Spleen (tissue), 11 donors: ENCODE measurements around the gene ASIC1. TPM values are rescaled to one million over a fixed set of nuclear protein-coding genes. Genes with fewer than 3 reads are reported as not detected.

Source experiments
- DNase-seq: peaks from one replicate; pipeline ENCODE4 v3.0.0-alpha.2; 2020
- H3K27ac ChIP-seq, 8 donors: fragments of 200-600 bp; sonication (generic) in 7 of 8; 1 replicate in 4 of 8; 2 replicates in 4 of 8; pipeline versions ENCODE4 v1.5.0 to v1.8.0; 2016 to 2021; ENCODE audit warnings: inconsistent platforms in 4 of 8, mild to moderate bottlenecking in 4 of 8, moderate library complexity in 1 of 8
- H3K27me3 ChIP-seq, 7 donors: fragments of 200-600 bp; sonication (generic) in 6 of 7; replicated peaks in 1 of 7; 1 replicate in 4 of 7; 2 replicates in 3 of 7; pipeline versions ENCODE4 v1.5.0 to v1.8.0; 2016 to 2021; ENCODE audit warnings: inconsistent platforms in 3 of 7, mild to moderate bottlenecking in 1 of 7
- H3K36me3 ChIP-seq, 6 donors: fragments of 200-600 bp; sonication (generic) in 5 of 6; 1 replicate in 4 of 6; 2 replicates in 2 of 6; pipeline versions ENCODE4 v1.5.0 to v1.8.0; 2016 to 2021; ENCODE audit warnings: inconsistent platforms in 2 of 6
- H3K4me1 ChIP-seq, 6 donors: fragments of 200-600 bp; sonication (generic) in 5 of 6; 1 replicate in 3 of 6; 2 replicates in 3 of 6; pipeline versions ENCODE4 v1.5.0 to v1.8.0; 2016 to 2021; ENCODE audit warnings: inconsistent platforms in 3 of 6
- H3K4me3 ChIP-seq, 8 donors: fragments of 200-600 bp; sonication (generic) in 7 of 8; 1 replicate in 4 of 8; 2 replicates in 4 of 8; pipeline versions ENCODE4 v1.5.0 to v1.8.0; 2016 to 2021; ENCODE audit warnings: inconsistent platforms in 4 of 8, mild to moderate bottlenecking in 4 of 8, moderate library complexity in 2 of 8
- H3K9me3 ChIP-seq, 8 donors: fragments of 200-600 bp; sonication (generic) in 7 of 8; 1 replicate in 4 of 8; 2 replicates in 4 of 8; pipeline versions ENCODE4 v1.5.0 to v1.8.0; 2016 to 2021; ENCODE audit warnings: inconsistent platforms in 4 of 8
- POLR2A ChIP-seq, 3 donors: fragments of 450-650 bp; IDR thresholded peaks; one replicate each; pipeline ENCODE4 v1.5.1; 2017; ENCODE audit warnings: antibody characterized with exemption in 3 of 3, mild to moderate bottlenecking in 1 of 3
- POLR2AphosphoS5 ChIP-seq, 3 donors: sonication (generic); formaldehyde crosslinking; IDR thresholded peaks; one replicate each; pipeline ENCODE4 v1.5.1; 2017; ENCODE audit warnings: antibody characterized with exemption in 3 of 3
- WGBS, 5 donors: extraction: QIAGEN DNeasy Blood & Tissue Kit in 3 of 5; methylation state at CpG; one replicate each; pipeline versions ENCODE4 v1.1.5 to v1.1.7; 2013 to 2018; 5-methylcytosine and 5-hydroxymethylcytosine counted together
- intact Hi-C: fragments of 100-400 bp; cut with DNase I; formaldehyde crosslinking; loops from one replicate; pipeline ENCODE4 v1.15.0; 2023; ENCODE audit warnings: low total_unique reads
- polyA plus RNA-seq, 3 donors: library from polyadenylated mRNA; stranded (reverse); fragments of 200-250 nt; gene quantifications; one replicate each; pipeline ENCODE4 v1.2.1, GENCODE V29; 2013
- total RNA-seq, 7 donors: library from RNA; depleted of rRNA in 3 of 7; stranded (reverse); fragments of >200 nt in 3 of 7; fragmentation: NEBNext Ultra II Directional in 4 of 7; extraction: Animal tissue kit (Norgen Biotek cat#: 25700) in 4 of 7; gene quantifications; one replicate each; pipeline versions ENCODE4 v1.1.0 to v1.2.1, GENCODE V29; 2016 to 2021
- TF ChIP-seq, protein P1 (sequence below), 11 experiments: fragments of 200-600 bp in 7 of 11; fragments of 450-650 bp in 4 of 11; sonication (generic) in 4 of 11; IDR thresholded peaks in 8 of 11; conservative IDR thresholded peaks in 3 of 11; 1 replicate in 7 of 11; 2 replicates in 4 of 11; pipeline versions ENCODE4 v1.4.0 to v1.8.0; 2016 to 2021; ENCODE audit warnings: antibody characterized with exemption in 11 of 11, inconsistent platforms in 4 of 11, mild to moderate bottlenecking in 1 of 11
- donor health status: healthy with polysubstance abuse.
- donor health status: DM: no; HTN: no; CAD: no; lungs with moderate emphysema.
- donor health status: DM: no; HTN: no; CAD: no.
- donor health status: Bipolar disorder and iron deficiency.
- donor health status: healthy.
- donor health status: DM: no; HTN: no; CAD: no.
- donor health status: DM: yes; HTN: yes; CAD: no.

ASIC1 gene
- total and polyA plus RNA-seq, 10 donors: 0.16 to 1.3 (median 0.35) TPM

DNA sequence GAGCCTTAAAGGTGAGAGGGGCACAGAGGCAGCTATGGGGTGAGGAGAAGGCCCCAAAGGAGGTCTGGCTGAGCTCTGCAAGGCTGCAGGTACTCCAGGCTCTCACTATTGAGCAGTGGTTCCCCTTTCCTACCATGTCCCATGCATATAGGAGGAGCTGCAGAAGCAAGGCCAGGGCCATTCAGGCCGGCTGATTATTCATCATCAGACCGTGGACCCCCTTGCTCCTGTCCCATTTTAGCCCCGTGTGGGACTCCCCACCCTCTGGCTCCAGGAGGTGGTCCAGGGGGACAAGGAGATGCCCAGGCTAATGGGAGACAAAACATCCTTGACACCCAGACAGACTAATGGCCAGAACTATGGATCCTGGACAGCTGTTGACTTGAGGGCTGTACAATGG, 49.5 kb downstream of the ASIC1 start:
- Histone ChIP-seq H3K4me1 (peaks cover 18 to 30% (median 25%) of the 10 kb centered on the region in 6 donors), H3K27ac (no peak overlapping the region), H3K27me3 (no peaks in the 10 kb centered on the region), H3K36me3 (peaks cover 0 to 10% (median under 1%) of the 10 kb centered on the region in 6 donors), H3K9me3 (no peaks in the 10 kb centered on the region), H3K4me3 (no peak overlapping the region)
- TF ChIP-seq POLR2AphosphoS5 (IDR thresholded peaks at IDR 0.05) (no peak), POLR2A (IDR thresholded peaks at IDR 0.05) (no peak)
- TF ChIP-seq, protein P1, sequence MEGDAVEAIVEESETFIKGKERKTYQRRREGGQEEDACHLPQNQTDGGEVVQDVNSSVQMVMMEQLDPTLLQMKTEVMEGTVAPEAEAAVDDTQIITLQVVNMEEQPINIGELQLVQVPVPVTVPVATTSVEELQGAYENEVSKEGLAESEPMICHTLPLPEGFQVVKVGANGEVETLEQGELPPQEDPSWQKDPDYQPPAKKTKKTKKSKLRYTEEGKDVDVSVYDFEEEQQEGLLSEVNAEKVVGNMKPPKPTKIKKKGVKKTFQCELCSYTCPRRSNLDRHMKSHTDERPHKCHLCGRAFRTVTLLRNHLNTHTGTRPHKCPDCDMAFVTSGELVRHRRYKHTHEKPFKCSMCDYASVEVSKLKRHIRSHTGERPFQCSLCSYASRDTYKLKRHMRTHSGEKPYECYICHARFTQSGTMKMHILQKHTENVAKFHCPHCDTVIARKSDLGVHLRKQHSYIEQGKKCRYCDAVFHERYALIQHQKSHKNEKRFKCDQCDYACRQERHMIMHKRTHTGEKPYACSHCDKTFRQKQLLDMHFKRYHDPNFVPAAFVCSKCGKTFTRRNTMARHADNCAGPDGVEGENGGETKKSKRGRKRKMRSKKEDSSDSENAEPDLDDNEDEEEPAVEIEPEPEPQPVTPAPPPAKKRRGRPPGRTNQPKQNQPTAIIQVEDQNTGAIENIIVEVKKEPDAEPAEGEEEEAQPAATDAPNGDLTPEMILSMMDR (IDR thresholded peaks at IDR 0.05 in 8 of 11, conservative IDR thresholded peaks at IDR 0.05 in 3 of 11): no peak
- 68 to 86% (median 79%) methylated on average over 3 of the region's 3 CpGs for WGBS, 5 donors
- DNase-seq: no peak
- intact Hi-C loops: no loop called here

DNA sequence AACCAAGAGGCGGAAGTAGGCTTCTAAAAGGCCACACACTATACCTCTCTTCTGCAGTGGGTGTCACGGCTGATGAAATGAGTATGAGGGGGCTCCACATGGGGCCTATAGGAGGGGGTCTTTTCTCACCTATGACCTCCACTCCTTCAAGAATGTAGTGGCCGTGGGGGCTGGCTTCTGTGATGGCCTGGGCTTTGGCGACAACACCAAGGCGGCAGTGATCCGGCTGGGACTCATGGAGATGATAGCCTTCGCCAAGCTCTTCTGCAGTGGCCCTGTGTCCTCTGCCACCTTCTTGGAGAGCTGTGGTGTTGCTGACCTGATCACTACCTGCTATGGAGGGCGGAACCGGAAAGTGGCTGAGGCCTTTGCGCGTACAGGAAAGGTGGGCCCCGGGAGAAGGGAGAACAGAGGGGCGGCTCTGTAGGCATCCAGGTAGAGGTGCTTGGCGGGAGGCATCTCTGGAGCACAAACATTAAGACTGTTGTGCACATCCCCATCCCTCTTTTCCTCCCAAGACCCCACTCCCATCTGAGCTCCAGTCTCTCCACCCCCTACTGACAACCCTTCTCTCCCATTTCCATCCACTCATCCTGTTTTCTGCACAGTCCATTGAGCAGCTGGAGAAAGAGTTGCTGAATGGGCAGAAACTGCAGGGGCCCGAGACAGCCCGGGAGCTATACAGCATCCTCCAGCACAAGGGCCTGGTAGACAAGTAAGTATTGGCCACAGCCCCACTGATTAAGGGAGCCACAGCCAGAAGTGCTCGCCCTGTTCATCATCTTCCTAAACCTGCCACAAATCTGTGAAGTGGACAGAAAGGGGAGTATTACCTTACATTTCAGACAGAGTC, 50.2 kb downstream of the ASIC1 start:
- Histone ChIP-seq H3K9me3 (no peaks in the 10 kb centered on the region), H3K27me3 (no peaks in the 10 kb centered on the region), H3K36me3 (peaks cover 0 to 2% (median 0%) of the 10 kb centered on the region in 6 donors), H3K4me1 (peaks cover 18 to 34% (median 25%) of the 10 kb centered on the region in 6 donors), H3K27ac (peak overlapping the region in 1 of 8 donors; percentile 98), H3K4me3 (no peak overlapping the region)
- no peak for DNase-seq
- intact Hi-C loops: no loop called here
- WGBS, 5 donors: 94 to 97% (median 96%) methylated on average over 17 of the region's 17 CpGs
- TF ChIP-seq, protein P1 (IDR thresholded peaks at IDR 0.05 in 8 of 11, conservative IDR thresholded peaks at IDR 0.05 in 3 of 11): no peak
- TF ChIP-seq POLR2A (IDR thresholded peaks at IDR 0.05) (no peak), POLR2AphosphoS5 (IDR thresholded peaks at IDR 0.05) (no peak)

DNA sequence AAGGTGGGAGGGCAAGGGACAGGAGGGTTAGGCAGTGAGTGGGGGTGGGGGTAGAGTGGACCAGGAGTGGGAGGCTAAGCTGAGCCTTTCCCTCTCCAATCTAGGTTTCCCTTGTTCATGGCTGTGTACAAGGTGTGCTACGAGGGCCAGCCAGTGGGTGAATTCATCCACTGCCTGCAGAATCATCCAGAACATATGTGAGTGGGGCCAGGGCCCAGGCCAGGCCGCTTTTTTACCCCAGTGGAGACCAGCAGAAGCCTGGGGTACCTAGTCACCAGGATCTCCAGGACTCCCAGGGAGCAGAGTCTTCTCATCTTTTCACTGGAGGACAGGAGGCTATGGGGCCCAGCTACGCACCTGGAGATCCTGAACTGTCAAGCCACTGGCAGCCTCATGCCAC, 51.9 kb downstream of the ASIC1 start:
- Histone ChIP-seq H3K9me3 (no peaks in the 10 kb centered on the region), H3K4me3 (no peak overlapping the region), H3K4me1 (peaks cover 33 to 47% (median 42%) of the 10 kb centered on the region in 6 donors), H3K27ac (peak overlapping the region in 7 of 8 donors; percentile 76 to 98 (median 96)), H3K36me3 (peaks cover 0 to 9% (median 0%) of the 10 kb centered on the region in 6 donors), H3K27me3 (no peaks in the 10 kb centered on the region)
- DNase-seq: no peak
- TF ChIP-seq POLR2AphosphoS5 (IDR thresholded peaks at IDR 0.05) (no peak), POLR2A (IDR thresholded peaks at IDR 0.05) (no peak)
- TF ChIP-seq, protein P1 (IDR thresholded peaks at IDR 0.05 in 8 of 11, conservative IDR thresholded peaks at IDR 0.05 in 3 of 11): no peak
- intact Hi-C loops: no loop called here
- WGBS, 5 donors: 81 to 100% (median 94%) methylated on average over 2 to 3 of the region's 3 CpGs

DNA sequence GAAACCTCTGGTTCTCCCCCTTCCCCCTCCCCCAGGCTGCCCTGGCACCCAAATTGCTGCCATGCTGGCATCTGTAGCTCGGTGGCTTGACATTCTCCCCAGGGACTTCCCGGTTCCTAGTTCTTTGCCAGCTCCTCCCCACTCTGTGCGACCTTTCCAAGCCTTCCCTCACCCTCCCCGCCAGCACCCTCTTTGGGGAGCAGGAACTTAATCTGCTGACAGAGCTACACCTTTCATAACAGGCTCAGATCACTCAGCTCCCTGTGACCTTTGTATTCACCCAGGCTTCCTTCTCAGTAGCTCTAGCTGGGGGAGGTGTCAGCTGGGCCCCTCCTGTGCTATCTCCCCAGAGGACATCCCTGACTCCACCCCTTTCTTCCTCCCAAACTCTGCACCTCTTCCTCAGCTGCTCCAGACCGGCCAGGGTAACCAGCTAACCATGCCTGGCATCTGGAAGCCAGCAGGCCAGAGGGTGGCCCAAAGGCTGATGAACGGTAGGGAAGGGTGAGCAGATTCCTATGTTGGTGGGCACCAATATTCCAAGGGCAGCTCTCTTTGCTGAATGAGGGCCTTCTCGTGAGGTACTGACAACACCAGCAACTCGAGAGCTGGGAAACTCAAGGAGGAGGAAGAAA, 52.8 kb downstream of the ASIC1 start:
- DNase-seq: peak; percentile 80
- intact Hi-C loops: no loop called here
- TF ChIP-seq POLR2AphosphoS5 (IDR thresholded peaks at IDR 0.05) (no peak), POLR2A (IDR thresholded peaks at IDR 0.05) (no peak)
- TF ChIP-seq, protein P1 (IDR thresholded peaks at IDR 0.05 in 8 of 11, conservative IDR thresholded peaks at IDR 0.05 in 3 of 11): no peak
- WGBS, 5 donors: 21 to 48% (median 40%) methylated on average over 8 of the region's 8 CpGs
- Histone ChIP-seq H3K4me3 (peak overlapping the region in 2 of 8 donors; percentile 81 to 95), H3K27me3 (no peaks in the 10 kb centered on the region), H3K4me1 (peaks cover 36 to 55% (median 50%) of the 10 kb centered on the region in 6 donors), H3K27ac (peak overlapping the region; percentile 67 to 98 (median 94)), H3K9me3 (no peaks in the 10 kb centered on the region), H3K36me3 (peaks cover 0 to 18% (median 0%) of the 10 kb centered on the region in 6 donors)
